Esophagus mucosa (tissue), 1 donor: ENCODE data around the gene SYNGR1. TPM values are rescaled to one million over a fixed set of nuclear protein-coding genes. Genes with fewer than 3 reads are reported as not detected.

Source experiments
- ATAC-seq: fragments of 200-7000 bp; cut with Tn5 transposase; one replicate; pipeline ENCODE4 v1.9.1; 2020
- total RNA-seq: library from RNA; stranded (reverse); gene quantifications from one replicate; pipeline ENCODE4 v1.2.4, GENCODE V29; 2023
- donor health status: DM: yes; HTN: yes; CAD: no.

SYNGR1 gene
- total RNA-seq, 1 donor from 2014 or later = 23.0 TPM

GRCh38 chr22:39371732-39372131 is 21.9 kb downstream of the SYNGR1 start:
- ATAC-seq = no peak

GRCh38 chr22:39374191-39374590 is 24.4 kb downstream of the SYNGR1 start:
- no peak for ATAC-seq

- no peak for ATAC-seq
Measured at GRCh38 chr22:39374801-39375200, 25.0 kb downstream of the SYNGR1 start.

- ATAC-seq = no peak
Measured at GRCh38 chr22:39375646-39376045, 25.9 kb downstream of the SYNGR1 start.

- ATAC-seq = peak; percentile 17
Measured at GRCh38 chr22:39379756-39380730, 30.3 kb downstream of the SYNGR1 start.

- ATAC-seq = no peak
Measured at GRCh38 chr22:39381009-39381755, 31.4 kb downstream of the SYNGR1 start.

- ATAC-seq = no peak
Measured at GRCh38 chr22:39381930-39382329, 32.1 kb downstream of the SYNGR1 start.

- ATAC-seq = no peak
Measured at GRCh38 chr22:39382410-39382809, 32.6 kb downstream of the SYNGR1 start.

GRCh38 chr22:39383841-39384625 is 34.2 kb downstream of the SYNGR1 start:
- ATAC-seq = no peak

GRCh38 chr22:39384750-39385480 is 35.1 kb downstream of the SYNGR1 start:
- ATAC-seq = peak; percentile 20

GRCh38 chr22:39388261-39389011 is 38.6 kb downstream of the SYNGR1 start:
- peak; percentile 67 for ATAC-seq

- no peak for ATAC-seq
Measured at GRCh38 chr22:39389420-39389819, 39.6 kb downstream of the SYNGR1 start.

- no peak for ATAC-seq
Measured at GRCh38 chr22:39392341-39392948, 42.7 kb downstream of the SYNGR1 start.

- ATAC-seq = no peak
Measured at GRCh38 chr22:39395936-39396796, 46.4 kb downstream of the SYNGR1 start.

GRCh38 chr22:39396797-39397195 is 47.0 kb downstream of the SYNGR1 start:
- ATAC-seq = no peak

GRCh38 chr22:39401301-39401631 is 51.5 kb downstream of the SYNGR1 start:
- no peak for ATAC-seq

- ATAC-seq = no peak
Measured at GRCh38 chr22:39405346-39406085, 55.7 kb downstream of the SYNGR1 start.

- ATAC-seq = peak; percentile 75
Measured at GRCh38 chr22:39408173-39408572, 58.4 kb downstream of the SYNGR1 start.

GRCh38 chr22:39408807-39409206 is 59.0 kb downstream of the SYNGR1 start:
- ATAC-seq = peak; percentile 47
